ENCODE measurements around the gene ABCA4. TPM values are rescaled to one million over a fixed set of nuclear protein-coding genes. Genes with fewer than 3 reads are reported as not detected.

Gene ABCA4
- not detected in 2 replicates for total RNA-seq

GRCh38 chr1:94120991-94121390, at the start of gene ABCA4:
TSS of gene ABCA4 (minus strand) at chr1:94121148. CDS start at chr1:94121045, 103 bp downstream.

Other genes with a start within 250 kb of the ABCA4 start
- 22.9 and 25.1 TPM in 2 replicates for gene DNTTIP2, start 241.9 kb downstream of the ABCA4 start, total RNA-seq
- 4.9 and 6.4 TPM in 2 replicates for gene GCLM, start 211.7 kb downstream of the ABCA4 start, total RNA-seq
- gene ARHGAP29, start 116.4 kb upstream of the ABCA4 start, total RNA-seq, result 24.2 and 29.1 TPM in 2 replicates

Data from bronchus fibroblast of lung (primary cell).